ENCODE measurements around the gene OPN3.

GRCh38 chr1:241598249-241598648, 41.9 kb downstream of the OPN3 start:
- TF ChIP-seq GATA2 (IDR thresholded peaks at IDR 0.05; ENCODE audit: low read depth, low read length) (no peak), GATA3 (IDR thresholded peaks at IDR 0.05; ENCODE audit: low read depth, low read length) (no peak)

All from SH-SY5Y (cell line).